ENCODE measurements around the gene GFRA4.

Gene GFRA4

DNA sequence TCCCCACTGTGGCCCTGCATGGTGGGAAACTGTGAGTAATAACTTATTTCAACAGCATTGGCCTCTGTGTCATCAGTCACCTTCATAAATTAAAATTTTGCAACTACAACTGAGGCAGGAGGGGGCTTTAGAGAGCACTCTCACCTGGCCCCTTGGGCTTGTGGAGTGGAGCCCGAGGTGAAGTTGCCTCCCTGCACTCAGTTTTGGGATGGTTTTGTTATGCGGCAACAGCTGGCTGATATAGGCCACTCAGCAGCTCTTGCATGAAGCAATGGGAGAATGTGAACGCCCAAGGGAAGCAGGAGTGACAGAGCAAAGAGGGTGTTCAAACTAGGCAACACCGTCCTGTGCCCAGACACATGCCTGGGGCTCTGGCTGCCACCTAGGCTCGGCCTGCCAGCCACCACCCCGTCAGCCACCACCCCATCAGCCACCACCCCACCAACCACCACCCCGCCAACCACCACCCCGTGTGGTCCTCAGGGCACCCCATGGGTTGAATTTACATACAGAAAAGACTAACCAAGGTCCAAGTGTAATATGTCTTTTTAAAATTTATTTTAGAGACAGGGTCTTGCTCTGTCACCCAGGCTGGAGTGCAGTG, 4.3 kb upstream of the GFRA4 start:
- H3K4me3 ChIP-seq (ENCODE audit: low read depth, low read length): no peak overlapping the region
- no peak for TF ChIP-seq CTCF (IDR thresholded peaks at IDR 0.05; ENCODE audit: control insufficient read depth, extremely low read depth, insufficient read depth)

GRCh38 chr20:3663858-3664257, 659 bp upstream of the GFRA4 start:
- H3K4me3 ChIP-seq (ENCODE audit: low read depth, low read length): no peak overlapping the region
- TF ChIP-seq CTCF (IDR thresholded peaks at IDR 0.05; ENCODE audit: control insufficient read depth, extremely low read depth, insufficient read depth): no peak
- no peak for DNase-seq (ENCODE audit: low read depth)

More for the DNA sequence above, 4.3 kb upstream of the GFRA4 start:
- DNase-seq (ENCODE audit: low read depth): no peak

- no peak for DNase-seq (ENCODE audit: low read depth)
- no peak for TF ChIP-seq CTCF (IDR thresholded peaks at IDR 0.05; ENCODE audit: control insufficient read depth, extremely low read depth, insufficient read depth)
- no peak overlapping the region for H3K4me3 ChIP-seq (ENCODE audit: low read depth, low read length)
Observed at GRCh38 chr20:3661814-3662665, 1.2 kb downstream of the GFRA4 start.

DNA sequence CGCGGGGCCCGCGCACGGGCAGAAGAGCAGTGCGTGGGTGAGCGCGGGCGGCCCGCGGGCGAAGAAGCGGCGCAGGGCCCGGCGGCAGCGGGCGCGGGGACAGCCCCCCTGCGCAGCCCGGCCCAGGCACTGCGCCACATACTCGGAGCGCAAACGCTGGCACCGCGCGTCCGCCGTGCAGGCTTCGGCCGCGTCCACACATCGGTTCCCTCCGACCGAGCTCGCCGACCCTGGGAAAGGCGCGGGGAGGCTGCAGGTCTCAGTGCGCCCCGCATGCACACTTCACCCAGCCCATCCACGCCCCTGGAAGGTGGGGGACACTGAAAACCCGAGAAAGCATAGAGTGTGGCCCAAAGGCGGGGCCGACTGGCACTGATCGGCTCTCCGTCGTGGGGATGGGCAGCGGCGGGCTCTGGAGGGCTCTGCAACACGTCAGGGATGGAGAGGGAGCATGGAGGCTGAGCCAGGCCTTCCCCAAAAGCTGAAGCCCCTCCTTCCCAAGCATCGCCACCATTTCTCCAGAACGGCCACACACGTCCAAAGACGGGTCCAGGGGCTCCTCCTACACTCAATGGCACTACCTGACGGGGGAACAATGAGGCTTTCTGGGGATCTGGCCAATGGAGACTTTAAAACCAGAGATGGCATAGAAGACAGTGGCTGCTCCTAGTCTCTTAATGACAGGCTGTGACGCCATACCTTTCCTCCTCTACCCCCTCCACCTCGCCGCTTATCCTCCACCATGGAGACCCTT, 2.0 kb downstream of the GFRA4 start:
- no peak for DNase-seq (ENCODE audit: low read depth)
- no peak overlapping the region for H3K4me3 ChIP-seq (ENCODE audit: low read depth, low read length)
- TF ChIP-seq CTCF (IDR thresholded peaks at IDR 0.05; ENCODE audit: control insufficient read depth, extremely low read depth, insufficient read depth): no peak

DNA sequence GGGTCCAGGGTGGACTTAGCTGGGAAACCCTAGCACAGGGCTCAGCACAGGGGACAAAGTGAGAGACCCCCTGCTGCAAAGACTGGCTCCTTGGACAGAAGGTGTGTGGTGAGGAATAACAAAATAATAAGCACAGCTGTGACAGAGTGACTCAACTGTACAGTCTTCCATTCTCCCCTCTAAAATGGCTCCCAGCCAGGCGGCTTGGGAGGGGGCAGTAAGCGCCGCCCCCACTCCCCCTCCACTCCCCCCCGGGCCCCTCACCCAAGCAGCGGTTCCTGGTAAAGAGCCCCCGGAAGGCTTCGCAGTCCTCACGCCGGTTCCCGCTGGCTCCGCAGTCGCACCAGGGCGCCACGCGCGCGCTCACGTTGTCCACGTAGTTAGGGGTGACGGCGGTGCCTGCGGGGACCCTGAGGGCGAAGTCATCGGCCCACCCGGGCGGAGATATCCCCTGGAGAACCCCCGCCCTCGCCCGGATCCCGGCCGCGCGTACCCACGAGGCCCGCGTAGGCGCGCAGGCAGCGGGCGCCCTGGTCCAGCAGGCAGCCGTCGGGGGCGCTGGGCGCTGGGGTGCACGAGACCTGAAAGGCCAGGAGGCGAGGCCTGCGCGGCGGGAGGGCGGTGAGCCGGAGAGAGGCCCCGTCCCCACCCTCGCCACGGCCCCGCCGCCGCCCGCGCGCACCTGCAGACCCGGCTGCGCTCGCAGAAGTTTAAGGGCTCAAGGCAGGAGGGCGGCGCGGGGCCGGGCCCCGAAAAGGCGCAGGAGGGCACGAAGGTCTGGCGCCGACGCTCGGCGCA, 2.7 kb downstream of the GFRA4 start:
- H3K4me3 ChIP-seq (ENCODE audit: low read depth, low read length): no peak overlapping the region

More for the DNA sequence above, 2.7 kb downstream of the GFRA4 start:
- no peak for TF ChIP-seq CTCF (IDR thresholded peaks at IDR 0.05; ENCODE audit: control insufficient read depth, extremely low read depth, insufficient read depth)
- no peak for DNase-seq (ENCODE audit: low read depth)

All from LNCaP clone FGC (cell line).